Measurements from ENCODE around the gene ZFPM1.

DNA sequence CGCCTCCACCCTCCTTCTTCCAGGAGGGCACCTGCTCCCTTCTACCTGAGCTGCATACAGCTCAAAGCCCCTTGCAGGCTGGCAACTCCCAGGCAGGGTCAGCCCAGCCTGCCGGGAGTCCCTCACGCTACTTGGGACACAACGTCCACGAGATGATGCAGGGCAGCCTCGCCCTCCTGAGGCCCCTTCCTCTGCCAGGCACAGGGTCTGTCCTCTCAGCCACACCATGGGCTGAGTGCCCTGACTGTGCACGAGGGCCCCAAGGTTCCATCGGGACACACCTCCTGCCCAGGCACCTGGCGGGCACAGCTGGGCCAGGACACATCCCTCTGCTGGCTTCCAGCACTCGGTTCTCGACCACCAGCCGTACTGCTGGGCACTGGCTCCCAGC is 86.2 kb downstream of the ZFPM1 start:
- TF ChIP-seq, protein P1, sequence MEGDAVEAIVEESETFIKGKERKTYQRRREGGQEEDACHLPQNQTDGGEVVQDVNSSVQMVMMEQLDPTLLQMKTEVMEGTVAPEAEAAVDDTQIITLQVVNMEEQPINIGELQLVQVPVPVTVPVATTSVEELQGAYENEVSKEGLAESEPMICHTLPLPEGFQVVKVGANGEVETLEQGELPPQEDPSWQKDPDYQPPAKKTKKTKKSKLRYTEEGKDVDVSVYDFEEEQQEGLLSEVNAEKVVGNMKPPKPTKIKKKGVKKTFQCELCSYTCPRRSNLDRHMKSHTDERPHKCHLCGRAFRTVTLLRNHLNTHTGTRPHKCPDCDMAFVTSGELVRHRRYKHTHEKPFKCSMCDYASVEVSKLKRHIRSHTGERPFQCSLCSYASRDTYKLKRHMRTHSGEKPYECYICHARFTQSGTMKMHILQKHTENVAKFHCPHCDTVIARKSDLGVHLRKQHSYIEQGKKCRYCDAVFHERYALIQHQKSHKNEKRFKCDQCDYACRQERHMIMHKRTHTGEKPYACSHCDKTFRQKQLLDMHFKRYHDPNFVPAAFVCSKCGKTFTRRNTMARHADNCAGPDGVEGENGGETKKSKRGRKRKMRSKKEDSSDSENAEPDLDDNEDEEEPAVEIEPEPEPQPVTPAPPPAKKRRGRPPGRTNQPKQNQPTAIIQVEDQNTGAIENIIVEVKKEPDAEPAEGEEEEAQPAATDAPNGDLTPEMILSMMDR (IDR thresholded peaks at IDR 0.05), result no peak
- no peak for TF ChIP-seq RCOR1 (IDR thresholded peaks at IDR 0.05; ENCODE audit: low read length)
- no peak for TF ChIP-seq POLR2AphosphoS5 (IDR thresholded peaks at IDR 0.05; ENCODE audit: low read depth, low read length)
- TF ChIP-seq YY1 (IDR thresholded peaks at IDR 0.05; ENCODE audit: low read depth), result no peak
- TF ChIP-seq NFIC (IDR thresholded peaks at IDR 0.05; ENCODE audit: borderline replicate concordance), result no peak
- TF ChIP-seq SIN3A (IDR thresholded peaks at IDR 0.05; ENCODE audit: borderline replicate concordance, low read depth, low read length), result no peak
- no peak for TF ChIP-seq MAX (IDR thresholded peaks at IDR 0.05; ENCODE audit: low read depth)
- TF ChIP-seq TCF12 (IDR thresholded peaks at IDR 0.05), result no peak
- TF ChIP-seq MXI1 (IDR thresholded peaks at IDR 0.05; ENCODE audit: low read depth, low read length), result no peak
- TF ChIP-seq GABPA (IDR thresholded peaks at IDR 0.05; ENCODE audit: low read depth), result no peak
- no peak for TF ChIP-seq FOXJ3 (CRISPR knock-in tag; IDR thresholded peaks at IDR 0.05)
- TF ChIP-seq TEAD4 (IDR thresholded peaks at IDR 0.05; ENCODE audit: borderline replicate concordance, insufficient read depth), result no peak
- no peak for TF ChIP-seq EP300 (IDR thresholded peaks at IDR 0.05; ENCODE audit: borderline replicate concordance in 1 of 2, low read depth in 1 of 2, low read length in 1 of 2)

Measured in SK-N-SH (cell line).